ENCODE measurements around the gene EPS8L1. TPM values are rescaled to one million over a fixed set of nuclear protein-coding genes. Genes with fewer than 3 reads are reported as not detected.
"Not testable (repeated sequence)": the region's sequence is repeated elsewhere in the genome, so short reads cannot be mapped to it uniquely, and the experiment has no call there.

Gene EPS8L1
- 0.58 TPM for total RNA-seq
- long read RNA-seq, result 0 reads

- DNase-seq (ENCODE audit: low spot score), result no peak
Observed at GRCh38 chr19:55075371-55075998, at the start of gene EPS8L1. Gene EPS8L1, plus strand, starts transcription at chr19:55075869. Its CDS starts 576 bp downstream, at chr19:55076445.

GRCh38 chr19:55027140-55027471 is 48.6 kb upstream of the EPS8L1 start:
- not testable (repeated sequence) for DNase-seq (ENCODE audit: low spot score)

GRCh38 chr19:55027472-55028337 is 48.0 kb upstream of the EPS8L1 start:
- DNase-seq (ENCODE audit: low spot score), result no peak

GRCh38 chr19:55028757-55029156 is 46.9 kb upstream of the EPS8L1 start:
- no peak for DNase-seq (ENCODE audit: low spot score)

- DNase-seq (ENCODE audit: low spot score), result no peak
Observed at GRCh38 chr19:55031178-55031577, 44.5 kb upstream of the EPS8L1 start.

- DNase-seq (ENCODE audit: low spot score), result no peak
Observed at GRCh38 chr19:55032170-55032800, 43.4 kb upstream of the EPS8L1 start.

- not testable (repeated sequence) for DNase-seq (ENCODE audit: low spot score)
Observed at GRCh38 chr19:55032976-55033643, 42.6 kb upstream of the EPS8L1 start.

- DNase-seq (ENCODE audit: low spot score), result no peak
Observed at GRCh38 chr19:55034751-55035150, 40.9 kb upstream of the EPS8L1 start.

GRCh38 chr19:55036058-55036457 is 39.6 kb upstream of the EPS8L1 start:
- DNase-seq (ENCODE audit: low spot score), result no peak

- DNase-seq (ENCODE audit: low spot score), result not testable (repeated sequence)
Observed at GRCh38 chr19:55037603-55038002, 38.1 kb upstream of the EPS8L1 start.

- DNase-seq (ENCODE audit: low spot score), result not testable (repeated sequence)
Observed at GRCh38 chr19:55040654-55041053, 35.0 kb upstream of the EPS8L1 start.

GRCh38 chr19:55041244-55041626 is 34.4 kb upstream of the EPS8L1 start:
- DNase-seq (ENCODE audit: low spot score), result no peak

GRCh38 chr19:55041627-55042343 is 33.9 kb upstream of the EPS8L1 start:
- no peak for DNase-seq (ENCODE audit: low spot score)

GRCh38 chr19:55042344-55042678 is 33.4 kb upstream of the EPS8L1 start:
- no peak for DNase-seq (ENCODE audit: low spot score)

GRCh38 chr19:55042688-55043087 is 33.0 kb upstream of the EPS8L1 start:
- no peak for DNase-seq (ENCODE audit: low spot score)

GRCh38 chr19:55044286-55044685 is 31.4 kb upstream of the EPS8L1 start:
- no peak for DNase-seq (ENCODE audit: low spot score)

GRCh38 chr19:55044771-55045716 is 30.6 kb upstream of the EPS8L1 start:
- DNase-seq (ENCODE audit: low spot score), result no peak

- DNase-seq (ENCODE audit: low spot score), result no peak
Observed at GRCh38 chr19:55046975-55047622, 28.6 kb upstream of the EPS8L1 start.

GRCh38 chr19:55047951-55048350 is 27.7 kb upstream of the EPS8L1 start:
- no peak for DNase-seq (ENCODE audit: low spot score)
